IPS-20b (cell line): ENCODE measurements around the gene CHMP1B.

ENCODE experiments used
- H3K27ac ChIP-seq: one replicate; pipeline ENCODE4 v1.5.1; 2013; ENCODE audit warnings: low read length
- H3K27me3 ChIP-seq: 2 replicates; pipeline ENCODE4 v1.6.1; 2013; ENCODE audit warnings: mild to moderate bottlenecking, low read length, inconsistent platforms; ENCODE audit not compliant: insufficient read depth
- H3K36me3 ChIP-seq: 2 replicates; pipeline ENCODE4 v1.6.1; 2013; ENCODE audit warnings: low read depth, mild to moderate bottlenecking, inconsistent platforms, low read length, moderate library complexity; ENCODE audit not compliant: insufficient read depth
- H3K4me1 ChIP-seq: 2 replicates; pipeline ENCODE4 v1.6.1; 2013; ENCODE audit warnings: mild to moderate bottlenecking, control low read depth, inconsistent platforms, low read length, moderate library complexity; ENCODE audit not compliant: insufficient read depth
- H3K4me3 ChIP-seq: 2 replicates; pipeline ENCODE4 v1.5.1; 2013; ENCODE audit warnings: mild to moderate bottlenecking, low read length, inconsistent platforms
- H3K9ac ChIP-seq: 2 replicates; pipeline ENCODE4 v1.6.1; 2013; ENCODE audit warnings: low read depth, mild to moderate bottlenecking, inconsistent platforms, low read length, moderate library complexity
- H3K9me3 ChIP-seq: 2 replicates; pipeline ENCODE4 v1.6.1; 2013; ENCODE audit warnings: mild to moderate bottlenecking, low read depth, low read length, inconsistent platforms; ENCODE audit not compliant: insufficient read depth

CHMP1B gene

DNA sequence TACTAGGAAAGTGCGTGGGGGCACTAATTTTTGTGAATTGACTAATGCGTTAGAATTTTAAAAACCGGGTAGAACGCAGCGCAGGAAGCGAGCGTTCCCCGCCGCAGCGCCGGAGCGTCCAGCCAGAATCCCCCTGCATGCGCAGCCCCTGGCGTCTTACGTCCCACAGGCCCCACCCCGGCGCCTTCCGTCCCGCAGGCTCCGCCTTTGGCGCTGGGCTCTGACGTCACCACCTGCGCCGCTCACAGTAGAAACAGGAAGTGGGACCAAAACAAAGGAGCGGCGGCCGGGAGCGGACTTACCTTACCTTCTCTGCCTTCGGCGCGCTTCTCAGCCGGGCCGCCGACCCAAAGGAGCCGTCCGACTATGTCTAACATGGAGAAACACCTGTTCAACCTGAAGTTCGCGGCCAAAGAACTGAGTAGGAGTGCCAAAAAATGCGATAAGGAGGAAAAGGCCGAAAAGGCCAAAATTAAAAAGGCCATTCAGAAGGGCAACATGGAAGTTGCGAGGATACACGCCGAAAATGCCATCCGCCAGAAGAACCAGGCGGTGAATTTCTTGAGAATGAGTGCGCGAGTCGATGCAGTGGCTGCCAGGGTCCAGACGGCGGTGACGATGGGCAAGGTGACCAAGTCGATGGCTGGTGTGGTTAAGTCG is at the start of gene CHMP1B:
TSS of gene CHMP1B (plus strand) at position 268 of the 660 bp plus-strand sequence. CDS start at position 367, 99 bp downstream.
- H3K36me3 ChIP-seq, result no peaks in the 10 kb centered on the region
- no peaks in the 10 kb centered on the region for H3K9me3 ChIP-seq
- H3K27ac ChIP-seq, result peak within 1 kb of the TSS; percentile 72
- peaks cover 10% of the 10 kb centered on the region; the same call in 1 of the 2 replicates for H3K4me1 ChIP-seq
- peak within 1 kb of the TSS; percentile 99 for H3K4me3 ChIP-seq
- H3K9ac ChIP-seq, result peak within 1 kb of the TSS; percentile 97
- no peaks in the 10 kb centered on the region for H3K27me3 ChIP-seq

DNA sequence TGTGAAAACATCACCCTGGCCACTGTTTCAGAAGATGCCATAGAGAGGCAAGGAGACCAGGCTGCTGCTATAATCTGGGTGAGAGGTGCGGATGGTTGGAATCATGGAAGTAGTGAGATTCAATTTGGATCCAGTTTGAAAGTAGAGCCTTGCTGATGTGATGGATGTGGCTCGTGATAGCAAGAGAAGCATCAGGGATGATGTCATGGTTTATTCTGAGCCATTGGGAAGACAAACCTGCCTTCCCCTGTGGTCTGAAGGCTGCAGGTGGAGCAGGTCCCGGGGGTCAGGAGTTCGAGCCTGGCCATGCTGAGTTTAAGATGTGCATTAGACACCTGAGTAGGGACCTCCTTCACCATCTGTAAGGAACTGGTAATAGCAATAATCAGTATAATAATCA is 49.6 kb upstream of the CHMP1B start:
- H3K4me3 ChIP-seq, result no peak overlapping the region
- no peaks in the 10 kb centered on the region for H3K27me3 ChIP-seq
- H3K36me3 ChIP-seq, result no peaks in the 10 kb centered on the region
- peaks cover 8% of the 10 kb centered on the region for H3K4me1 ChIP-seq
- no peak overlapping the region for H3K27ac ChIP-seq
- no peak overlapping the region for H3K9ac ChIP-seq
- no peaks in the 10 kb centered on the region for H3K9me3 ChIP-seq

- no peaks in the 10 kb centered on the region for H3K9me3 ChIP-seq
- H3K36me3 ChIP-seq, result no peaks in the 10 kb centered on the region
- no peak overlapping the region for H3K9ac ChIP-seq
- no peak overlapping the region for H3K4me3 ChIP-seq
- H3K4me1 ChIP-seq, result peaks cover 12% of the 10 kb centered on the region
- H3K27me3 ChIP-seq, result no peaks in the 10 kb centered on the region
- H3K27ac ChIP-seq, result no peak overlapping the region
These were observed 49.1 kb upstream of the CHMP1B start for GRCh38 chr18:11802158-11802557.

DNA sequence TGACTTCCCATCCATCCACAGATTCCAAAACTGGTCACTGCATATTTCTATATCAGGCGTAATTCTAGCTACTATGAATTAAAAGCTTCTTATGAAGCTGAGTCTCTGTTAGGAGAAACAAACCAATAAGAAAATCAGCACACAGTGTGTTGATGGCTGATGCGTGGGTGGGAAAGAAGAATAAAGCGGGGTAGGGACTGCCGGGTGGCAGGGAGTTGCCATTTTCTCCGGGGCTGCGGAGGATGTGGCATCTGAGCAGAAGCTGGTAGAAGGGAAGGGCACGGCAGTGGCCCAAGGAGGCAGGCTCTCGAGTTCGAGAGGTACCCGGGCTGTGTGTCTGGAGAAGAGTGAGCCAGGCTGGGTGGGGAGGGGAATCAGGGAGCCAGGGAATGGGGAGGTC is 48.6 kb upstream of the CHMP1B start:
- Histone ChIP-seq H3K9me3 (no peaks in the 10 kb centered on the region), H3K36me3 (no peaks in the 10 kb centered on the region), H3K27ac (no peak overlapping the region), H3K4me3 (no peak overlapping the region), H3K4me1 (peaks cover 17% of the 10 kb centered on the region), H3K9ac (no peak overlapping the region), H3K27me3 (no peaks in the 10 kb centered on the region)

- Histone ChIP-seq H3K27me3 (no peaks in the 10 kb centered on the region), H3K27ac (peak overlapping the region; percentile 82), H3K36me3 (no peaks in the 10 kb centered on the region), H3K4me3 (no peak overlapping the region), H3K9ac (peak overlapping the region; percentile 51; the same call in 1 of the 2 replicates), H3K4me1 (peaks cover 48% of the 10 kb centered on the region), H3K9me3 (no peaks in the 10 kb centered on the region)
These were observed 44.0 kb upstream of the CHMP1B start for GRCh38 chr18:11807233-11807632.

- Histone ChIP-seq H3K36me3 (no peaks in the 10 kb centered on the region), H3K4me1 (peaks cover 48% of the 10 kb centered on the region), H3K9ac (peak overlapping the region; percentile 51; the same call in 1 of the 2 replicates), H3K27me3 (no peaks in the 10 kb centered on the region), H3K27ac (peak overlapping the region; percentile 82), H3K9me3 (no peaks in the 10 kb centered on the region), H3K4me3 (no peak overlapping the region)
These were observed 43.0 kb upstream of the CHMP1B start for GRCh38 chr18:11808001-11808855.

DNA sequence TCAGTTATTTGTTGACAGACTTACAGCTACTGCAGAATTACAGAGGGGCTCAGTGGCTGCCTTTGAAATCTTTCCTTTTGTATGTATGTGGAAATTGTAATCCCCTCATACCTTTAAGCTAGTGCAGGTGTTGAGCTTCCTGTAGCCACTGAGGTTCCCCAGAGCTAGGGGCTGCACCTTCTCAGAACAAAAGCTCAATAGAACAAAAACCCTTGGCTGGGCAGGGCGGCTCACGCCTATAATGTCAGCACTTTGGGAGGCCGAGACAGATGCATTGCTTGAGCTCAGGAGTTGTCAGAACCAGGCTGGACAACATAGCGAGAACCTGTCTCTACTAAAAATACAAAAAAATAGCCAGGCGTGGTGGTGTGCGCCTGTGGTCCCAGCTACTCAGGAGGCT is 41.3 kb upstream of the CHMP1B start:
- peak overlapping the region; percentile 33; the same call in 1 of the 2 replicates for H3K9ac ChIP-seq
- no peaks in the 10 kb centered on the region for H3K36me3 ChIP-seq
- peak overlapping the region; percentile 32 for H3K27ac ChIP-seq
- H3K4me1 ChIP-seq, result peaks cover 48% of the 10 kb centered on the region
- no peaks in the 10 kb centered on the region for H3K27me3 ChIP-seq
- no peaks in the 10 kb centered on the region for H3K9me3 ChIP-seq
- H3K4me3 ChIP-seq, result no peak overlapping the region

DNA sequence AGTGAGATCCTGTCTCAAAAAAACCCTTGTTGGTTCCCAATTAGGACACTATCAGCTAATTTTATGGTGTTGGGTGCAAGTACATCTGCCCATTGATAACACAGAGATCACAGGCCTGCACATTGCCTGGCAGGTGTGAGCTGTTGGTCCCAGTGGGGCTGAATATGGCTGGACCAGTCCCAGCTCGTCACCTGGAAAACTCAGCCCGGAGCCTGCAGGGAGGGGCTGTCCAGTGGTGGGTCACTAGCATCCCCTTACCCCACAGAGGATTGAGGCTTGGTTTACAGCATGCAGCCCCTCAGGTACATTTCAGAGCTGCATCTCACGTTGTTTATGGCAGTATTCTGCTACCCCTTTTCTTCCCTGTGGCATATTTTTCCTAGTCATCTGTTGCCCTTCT is 40.8 kb upstream of the CHMP1B start:
- Histone ChIP-seq H3K36me3 (no peaks in the 10 kb centered on the region), H3K4me1 (peaks cover 48% of the 10 kb centered on the region), H3K9ac (peak overlapping the region; percentile 2; the same call in 1 of the 2 replicates), H3K4me3 (no peak overlapping the region), H3K9me3 (no peaks in the 10 kb centered on the region), H3K27ac (peak overlapping the region; percentile 32), H3K27me3 (no peaks in the 10 kb centered on the region)

GRCh38 chr18:11811009-11811408 is 40.2 kb upstream of the CHMP1B start:
- Histone ChIP-seq H3K27me3 (no peaks in the 10 kb centered on the region), H3K27ac (no peak overlapping the region), H3K9me3 (no peaks in the 10 kb centered on the region), H3K4me3 (no peak overlapping the region), H3K4me1 (peaks cover 46% of the 10 kb centered on the region), H3K9ac (no peak overlapping the region), H3K36me3 (no peaks in the 10 kb centered on the region)

DNA sequence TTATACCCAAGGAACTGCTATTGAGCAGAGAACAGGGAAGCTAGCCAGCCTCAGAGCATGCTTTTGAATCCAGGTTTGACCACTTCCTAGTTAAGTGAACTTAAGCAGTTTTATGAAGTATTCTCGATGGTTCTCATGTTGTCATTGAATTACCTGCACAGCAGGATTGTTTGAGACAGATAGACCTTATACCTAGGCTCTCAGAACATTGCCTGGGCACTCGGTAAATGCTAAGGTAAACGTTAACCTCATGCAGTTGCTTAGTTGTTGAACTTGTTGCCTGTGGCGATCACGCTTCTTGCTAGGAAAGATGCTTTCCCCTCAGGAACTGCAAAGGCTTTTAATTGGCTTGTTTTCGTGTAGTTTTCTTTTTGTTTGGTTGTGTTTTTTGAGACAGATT is 34.0 kb upstream of the CHMP1B start:
- no peak overlapping the region for H3K27ac ChIP-seq
- peaks cover 3% of the 10 kb centered on the region; the same call in 1 of the 2 replicates for H3K4me1 ChIP-seq
- H3K9ac ChIP-seq, result no peak overlapping the region
- H3K4me3 ChIP-seq, result no peak overlapping the region
- H3K27me3 ChIP-seq, result no peaks in the 10 kb centered on the region
- H3K9me3 ChIP-seq, result no peaks in the 10 kb centered on the region
- H3K36me3 ChIP-seq, result no peaks in the 10 kb centered on the region

- no peak overlapping the region for H3K4me3 ChIP-seq
- H3K9me3 ChIP-seq, result no peaks in the 10 kb centered on the region
- H3K9ac ChIP-seq, result no peak overlapping the region
- no peak overlapping the region for H3K27ac ChIP-seq
- no peaks in the 10 kb centered on the region for H3K27me3 ChIP-seq
- H3K4me1 ChIP-seq, result peaks cover 10% of the 10 kb centered on the region
- no peaks in the 10 kb centered on the region for H3K36me3 ChIP-seq
These were observed 32.6 kb upstream of the CHMP1B start for GRCh38 chr18:11818486-11819203.
